Neural progenitor cell (in vitro differentiated cells): ENCODE data around the gene RNGTT.

Experiments used
- CTCF ChIP-seq: fragments of 200-600 bp; sonication (generic); IDR thresholded peaks from 2 replicates; pipeline ENCODE4 v1.5.1; 2017; ENCODE audit warnings: antibody characterized with exemption, mild to moderate bottlenecking
- EZH2 ChIP-seq: fragments of 200-600 bp; sonication (generic); IDR thresholded peaks from 2 replicates; pipeline ENCODE4 v1.6.1; 2017; ENCODE audit warnings: antibody characterized with exemption, mild to moderate bottlenecking, moderate library complexity

DNA sequence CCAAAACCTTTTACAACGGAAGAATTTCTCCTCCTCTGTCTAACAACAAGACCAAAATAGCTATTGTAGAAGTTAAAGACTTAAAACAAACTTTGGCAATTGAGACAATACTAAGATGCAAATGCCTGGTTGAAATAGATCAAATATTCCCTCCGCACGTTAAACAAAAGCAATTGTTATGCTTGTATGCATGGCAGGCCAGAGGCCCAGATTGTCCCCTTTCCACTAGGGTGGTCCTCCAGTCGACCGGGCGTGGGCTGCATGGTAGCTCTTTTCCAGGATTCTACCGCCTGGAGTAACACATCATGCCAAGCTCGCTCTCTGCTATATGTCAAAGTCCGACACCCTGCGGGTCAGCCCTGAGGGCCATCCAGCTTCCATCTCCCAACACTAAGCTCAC, 234.7 kb downstream of the RNGTT start:
- no peak for TF ChIP-seq CTCF
- TF ChIP-seq EZH2 = no peak
